ENCODE results near the gene ADAMTS10.
"Not testable (repeated sequence)": the region's sequence is repeated elsewhere in the genome, so short reads cannot be mapped to it uniquely, and the experiment has no call there.

The ADAMTS10 gene

GRCh38 chr19:8610041-8610935 lies at the start of gene ADAMTS10:
Gene ADAMTS10 (minus strand): TSS chr19:8610715. CDS start chr19:8605710, 5,005 bp downstream.
- DNase-seq: no peak

DNA sequence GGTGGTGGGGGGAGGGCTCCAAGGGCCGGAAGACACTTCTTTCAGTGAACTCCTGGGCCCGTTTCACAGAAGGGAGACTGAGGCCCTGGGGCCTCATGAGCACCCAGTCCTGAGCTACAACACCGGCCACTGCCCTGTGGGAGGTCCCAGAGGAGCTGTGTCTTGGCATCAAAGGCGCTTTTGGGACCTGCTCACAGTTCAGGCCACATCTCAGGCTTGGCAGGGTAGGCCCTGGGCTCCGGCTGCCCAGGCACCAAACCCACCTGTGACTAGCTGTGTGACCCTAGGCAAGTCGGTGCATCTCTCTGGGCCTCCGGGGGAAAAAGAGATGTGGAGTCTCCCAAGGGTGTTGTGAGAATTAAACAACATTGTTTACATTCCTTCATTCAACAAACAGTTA lies 49.4 kb upstream of the ADAMTS10 start:
- DNase-seq: no peak

DNA sequence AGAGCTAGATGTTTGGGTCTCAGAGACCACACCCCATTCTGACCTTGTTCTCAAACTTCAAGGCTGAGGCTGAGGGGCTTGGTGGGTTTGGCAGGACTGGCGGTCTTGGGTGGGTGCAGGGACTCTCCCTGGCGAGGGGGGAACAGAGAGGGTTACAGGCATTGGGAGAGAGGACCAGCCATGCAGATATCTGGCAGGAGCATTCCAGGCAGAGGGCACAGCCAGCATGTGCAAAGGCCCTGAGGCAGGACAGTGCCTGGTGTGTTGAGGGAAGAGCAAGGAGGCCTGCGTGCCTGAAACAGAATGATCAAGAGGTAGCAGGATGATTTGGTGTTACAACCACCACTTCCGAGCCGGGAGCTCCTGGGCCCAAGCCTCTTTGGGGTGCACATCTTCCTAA lies 47.4 kb upstream of the ADAMTS10 start:
- no peak for DNase-seq

DNA sequence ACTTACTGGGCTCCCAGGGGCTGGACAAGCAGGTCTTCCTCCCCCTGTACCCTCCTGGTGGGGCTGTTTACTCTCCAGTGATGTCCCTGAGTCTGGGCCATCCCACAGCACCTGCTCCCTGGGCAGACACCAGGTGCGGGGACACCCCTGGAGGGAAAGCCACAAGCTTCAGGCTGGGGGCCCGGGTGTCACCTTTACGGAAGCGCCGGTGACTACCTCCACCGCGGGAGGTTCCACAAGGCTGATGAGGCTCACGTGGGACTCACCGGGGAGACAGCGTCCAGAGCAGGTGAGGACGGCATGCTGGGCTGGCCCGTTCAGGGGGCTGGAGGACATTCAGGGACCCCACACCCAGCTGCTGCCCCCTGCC lies 44.8 kb upstream of the ADAMTS10 start:
- DNase-seq: no peak

GRCh38 chr19:8654591-8655339 lies 44.2 kb upstream of the ADAMTS10 start:
- no peak for DNase-seq

DNA sequence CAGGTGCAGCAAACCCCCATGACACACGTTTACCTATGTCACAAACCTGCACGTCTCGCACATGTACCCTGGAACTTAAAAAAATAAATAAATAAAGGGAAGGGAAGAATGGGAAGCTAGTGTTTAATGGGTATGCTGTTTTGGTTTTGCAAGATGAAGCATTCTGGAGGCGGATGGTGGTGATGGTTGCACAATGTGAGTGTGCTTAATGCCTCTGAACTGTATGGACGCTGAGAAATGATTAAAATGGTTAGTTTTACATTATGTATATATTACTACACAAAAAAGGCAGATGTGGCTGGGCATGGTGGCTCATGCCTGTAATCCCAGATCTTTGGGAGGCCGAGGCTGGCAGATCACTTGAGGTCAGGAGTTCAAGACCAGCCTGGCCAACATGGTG lies 37.7 kb upstream of the ADAMTS10 start:
- DNase-seq: no peak

- DNase-seq: no peak
These were observed 33.5 kb upstream of the ADAMTS10 start for GRCh38 chr19:8643860-8644653.

DNA sequence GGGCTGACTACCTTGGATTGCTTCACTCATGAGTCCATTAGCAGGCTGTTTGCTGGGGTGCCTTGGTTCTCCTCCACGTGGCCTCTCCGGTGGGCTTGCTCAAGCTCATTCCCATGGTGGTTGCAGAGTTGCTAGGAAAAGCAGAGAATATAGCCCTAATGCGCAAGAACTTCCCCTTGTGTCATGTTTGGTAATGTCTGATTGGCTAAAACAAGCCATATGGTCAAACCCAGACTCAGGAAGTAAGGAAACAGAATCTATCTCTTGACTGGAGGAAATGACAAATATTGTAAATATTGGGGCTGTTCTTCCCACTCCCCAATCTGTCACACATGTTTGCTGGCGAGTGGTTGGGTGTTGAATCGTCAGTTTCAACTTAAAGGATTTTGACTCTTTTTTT lies 32.0 kb upstream of the ADAMTS10 start:
- no peak for DNase-seq

- no peak for DNase-seq
These were observed 31.5 kb upstream of the ADAMTS10 start for GRCh38 chr19:8641908-8642547.

- DNase-seq: no peak
These were observed 30.8 kb upstream of the ADAMTS10 start for GRCh38 chr19:8641221-8641907.

DNA sequence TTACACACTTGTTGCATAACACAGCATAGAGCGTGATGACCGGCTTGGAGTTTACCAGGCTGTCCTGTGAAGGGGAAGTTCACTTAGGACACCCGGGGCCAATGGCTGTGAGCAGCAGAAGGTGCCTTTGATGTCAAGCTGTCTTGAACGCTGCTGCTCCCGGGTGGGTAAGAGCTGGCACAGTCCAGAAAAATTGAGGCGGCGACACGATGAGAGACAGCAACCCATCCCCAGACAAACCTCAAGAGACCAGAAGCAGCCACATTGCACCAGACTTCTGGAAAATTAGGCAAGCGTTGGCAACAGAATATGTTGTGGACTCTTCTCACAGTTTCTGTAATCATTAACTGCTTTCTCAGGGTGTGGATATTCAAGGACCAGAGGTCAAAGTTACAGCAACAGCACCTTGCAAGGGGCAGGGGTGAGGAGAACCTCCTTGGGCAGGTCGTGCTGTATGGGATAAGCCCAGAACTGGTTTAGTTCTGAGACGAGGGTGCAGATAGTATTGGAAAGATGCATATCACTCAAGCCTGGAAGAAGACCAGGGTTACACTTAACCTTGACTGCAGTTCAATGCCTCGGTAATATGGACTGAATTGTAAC lies 30.0 kb upstream of the ADAMTS10 start:
- DNase-seq: no peak

GRCh38 chr19:8639821-8640401 lies 29.4 kb upstream of the ADAMTS10 start:
- DNase-seq: no peak

DNA sequence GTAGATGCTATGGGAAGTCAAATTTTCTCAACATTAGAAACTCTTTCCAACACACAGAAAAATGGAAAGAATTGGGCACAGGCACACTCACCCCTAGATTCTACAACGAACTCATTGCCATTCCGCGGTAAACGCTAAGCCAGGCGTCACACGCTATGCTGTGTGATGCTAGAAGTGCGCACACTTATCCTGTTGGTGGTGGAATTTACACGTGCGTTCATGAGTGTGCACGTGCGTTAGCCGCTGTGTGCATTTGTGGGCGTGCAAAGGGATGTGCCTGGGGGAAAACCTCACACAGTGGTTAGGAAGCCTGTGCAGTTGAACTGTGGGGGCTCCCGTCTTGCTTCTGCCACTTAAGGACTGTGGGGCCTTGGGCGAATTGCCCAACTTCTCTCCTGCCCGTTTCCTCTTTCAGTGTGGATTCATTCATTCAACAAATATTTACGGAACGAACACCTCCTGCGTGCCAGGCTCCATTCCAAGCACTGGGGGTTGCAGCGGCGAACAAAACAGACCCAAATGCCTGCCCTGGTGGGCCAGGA lies 27.6 kb upstream of the ADAMTS10 start:
- no peak for DNase-seq

DNA sequence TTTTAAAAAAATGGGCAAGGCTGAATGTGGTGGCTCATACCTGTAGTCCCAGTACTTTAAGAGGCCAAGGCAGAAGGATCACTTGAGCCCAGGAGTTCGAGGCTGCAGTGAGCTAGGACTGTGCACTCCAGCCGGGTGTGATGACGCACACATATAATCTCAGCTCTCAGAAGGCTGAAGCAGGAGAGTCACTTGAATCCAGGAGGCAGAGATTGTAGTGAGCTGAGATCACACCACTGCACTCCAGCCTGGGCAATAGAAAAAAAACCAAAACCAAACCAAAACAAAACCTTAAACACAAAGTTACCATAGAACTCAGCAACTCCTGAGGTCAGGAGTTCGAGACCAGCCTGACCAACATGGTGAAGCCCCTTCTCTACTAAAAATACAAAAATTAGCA lies 26.6 kb upstream of the ADAMTS10 start:
- not testable (repeated sequence) for DNase-seq

- DNase-seq: no peak
These were observed 24.9 kb upstream of the ADAMTS10 start for GRCh38 chr19:8635422-8635821.

- no peak for DNase-seq
These were observed 20.9 kb upstream of the ADAMTS10 start for GRCh38 chr19:8631425-8631819.

- DNase-seq: no peak
These were observed 20.4 kb upstream of the ADAMTS10 start for GRCh38 chr19:8630796-8631424.

GRCh38 chr19:8629996-8630683 lies 19.6 kb upstream of the ADAMTS10 start, which contains the start of gene NFILZ:
Gene NFILZ (plus strand): TSS chr19:8630633. CDS start chr19:8676766, 46,133 bp downstream.
- DNase-seq: no peak

DNA sequence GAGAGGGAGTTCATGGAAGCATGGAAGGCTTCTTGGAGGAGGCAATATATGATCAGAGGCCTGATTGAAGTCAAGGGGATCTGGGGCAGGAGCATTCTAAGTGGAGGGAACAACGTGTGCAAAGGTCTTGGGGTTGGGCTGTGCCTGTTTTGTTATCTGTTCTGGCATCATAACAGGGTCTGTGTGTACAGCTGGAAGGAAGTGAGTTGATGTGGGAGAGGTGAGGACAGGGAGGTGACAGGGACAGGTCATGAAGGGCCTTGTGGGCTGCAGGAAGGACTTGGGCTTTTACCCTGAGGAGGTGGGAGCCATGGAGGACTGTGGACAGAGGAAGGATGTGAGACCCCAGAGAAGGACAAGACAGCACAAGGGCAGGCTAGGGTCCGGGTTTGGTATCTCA lies 18.7 kb upstream of the ADAMTS10 start:
- DNase-seq: no peak

- DNase-seq: no peak
These were observed 16.3 kb upstream of the ADAMTS10 start for GRCh38 chr19:8626842-8627241.

Data from NCI-H774 (cell line).